IMR-90 (cell line): ENCODE results near the gene LPCAT2. TPM values are rescaled to one million over a fixed set of nuclear protein-coding genes. Genes with fewer than 3 reads are reported as not detected.

ENCODE experiments used
- ATAC-seq: fragments of 200-7000 bp; cut with Tn5 transposase; 2 replicates; pipeline ENCODE4 v1.9.1; 2020; ENCODE audit warnings: low read depth, mild to moderate bottlenecking, moderate library complexity
- Bru-seq: library from RNA; stranded (reverse); fragments of 400-500 nt; gene quantifications from one replicate; lab custom pipeline; 2021; lab: Mats Ljungman, UMichigan
- BruChase-seq, 2 experiments: library from RNA; stranded (reverse); fragments of 400-500 nt; gene quantifications; one replicate each; lab custom pipeline; 2021; lab: Mats Ljungman, UMichigan
- BruUV-seq: library from RNA; stranded (reverse); fragments of 400-500 nt; replicated peaks from 2 replicates; lab custom pipeline; 2021; lab: Mats Ljungman, UMichigan
- CTCF ChIA-PET: fragments of 300-600 bp; formaldehyde crosslinking; extraction: SDS; loops from one replicate; lab custom pipeline; 2021; ENCODE audit warnings: antibody characterized with exemption; lab: Yijun Ruan, JAX
- POLR2A ChIA-PET: fragments of 300-600 bp; sonication (Branson Sonifier 250); formaldehyde crosslinking; loops from one replicate; lab custom pipeline; 2022; ENCODE audit warnings: antibody characterized with exemption; ENCODE audit not compliant: unreplicated experiment; lab: Charles Lee
- DNase-seq: peaks from one replicate; pipeline ENCODE4 v3.0.0; 2013
- H2AFZ ChIP-seq: replicated peaks from 2 replicates; pipeline ENCODE3; 2013; ENCODE audit warnings: low read length, mild to moderate bottlenecking; ENCODE audit not compliant: poor library complexity
- H2AK5ac ChIP-seq: 2 replicates; pipeline ENCODE4 v1.6.1; 2013; ENCODE audit warnings: low read depth, low read length, inconsistent platforms
- H2AK9ac ChIP-seq: replicated peaks from 2 replicates; pipeline ENCODE3; 2013; ENCODE audit warnings: mild to moderate bottlenecking, low read depth, low read length, moderate library complexity; ENCODE audit not compliant: poor library complexity
- H2BK120ac ChIP-seq: 2 replicates; pipeline ENCODE4 v1.6.1; 2013; ENCODE audit warnings: low read depth, low read length, inconsistent platforms
- H2BK15ac ChIP-seq: 3 replicates; pipeline ENCODE4 v1.6.1; 2013; ENCODE audit warnings: low read depth, low read length, inconsistent platforms
- H2BK20ac ChIP-seq: 2 replicates; pipeline ENCODE4 v1.6.1; 2013; ENCODE audit warnings: low read depth, mild to moderate bottlenecking, inconsistent platforms, low read length, moderate library complexity
- H2BK5ac ChIP-seq: 2 replicates; pipeline ENCODE4 v1.6.1; 2013; ENCODE audit warnings: mild to moderate bottlenecking, low read depth, low read length, inconsistent platforms; ENCODE audit not compliant: poor library complexity, severe bottlenecking
- H3K14ac ChIP-seq: replicated peaks from 2 replicates; pipeline ENCODE4 v1.6.1; 2013; ENCODE audit warnings: low read depth, low read length, inconsistent platforms
- H3K18ac ChIP-seq: 2 replicates; pipeline ENCODE4 v1.6.1; 2013; ENCODE audit warnings: low read depth, low read length, control low read depth
- H3K23ac ChIP-seq: 2 replicates; pipeline ENCODE4 v1.6.1; 2013; ENCODE audit warnings: low read depth, low read length, inconsistent platforms
- H3K27ac ChIP-seq: 2 replicates; pipeline ENCODE4 v1.5.1; 2013; ENCODE audit warnings: mild to moderate bottlenecking, control low read depth, low read length; ENCODE audit not compliant: insufficient read depth
- H3K27me3 ChIP-seq: 2 replicates; pipeline ENCODE4 v1.6.1; 2013; ENCODE audit warnings: low read length; ENCODE audit not compliant: control insufficient read depth, insufficient read depth
- H3K36me3 ChIP-seq: 2 replicates; pipeline ENCODE4 v1.6.1; 2013; ENCODE audit warnings: low read length, mixed read lengths; ENCODE audit not compliant: control insufficient read depth, insufficient read depth
- H3K4ac ChIP-seq: 2 replicates; pipeline ENCODE4 v1.6.1; 2013; ENCODE audit warnings: low read depth, low read length, inconsistent platforms
- H3K4me1 ChIP-seq: 2 replicates; pipeline ENCODE4 v1.6.1; 2013; ENCODE audit warnings: low read length, mixed read lengths; ENCODE audit not compliant: control insufficient read depth, insufficient read depth
- H3K4me2 ChIP-seq: 2 replicates; pipeline ENCODE4 v1.6.1; 2013; ENCODE audit warnings: low read depth, mild to moderate bottlenecking, control low read depth, low read length, moderate library complexity
- H3K4me3 ChIP-seq: 2 replicates; pipeline ENCODE4 v1.5.1; 2013; ENCODE audit warnings: low read depth, mild to moderate bottlenecking, control low read depth, low read length, moderate library complexity; ENCODE audit not compliant: insufficient read depth
- H3K56ac ChIP-seq: 2 replicates; pipeline ENCODE4 v1.6.1; 2013; ENCODE audit warnings: low read length, inconsistent platforms; ENCODE audit not compliant: insufficient read depth; ENCODE audit errors: extremely low read depth
- H3K79me1 ChIP-seq, 2 experiments: 2 replicates each; pipeline ENCODE4 v1.6.1; 2013; ENCODE audit warnings: low read length in 2 of 2, inconsistent platforms in 1 of 2, low read depth in 1 of 2
- H3K9ac ChIP-seq: 2 replicates; pipeline ENCODE4 v1.6.1; 2013; ENCODE audit warnings: low read depth, low read length, control low read depth
- H3K9me1 ChIP-seq: 2 replicates; pipeline ENCODE4 v1.6.1; 2013; ENCODE audit warnings: low read length, inconsistent platforms; ENCODE audit not compliant: insufficient read depth
- H3K9me3 ChIP-seq: 2 replicates; pipeline ENCODE4 v1.6.1; 2013; ENCODE audit warnings: low read length; ENCODE audit not compliant: control insufficient read depth, insufficient read depth
- H4K20me1 ChIP-seq: 2 replicates; pipeline ENCODE4 v1.6.1; 2013; ENCODE audit warnings: low read length, inconsistent platforms; ENCODE audit not compliant: insufficient read depth
- H4K5ac ChIP-seq: 2 replicates; pipeline ENCODE4 v1.6.1; 2013; ENCODE audit warnings: mild to moderate bottlenecking, low read depth, low read length, control low read depth
- H4K8ac ChIP-seq, 2 experiments: 2 replicates each; pipeline ENCODE4 v1.6.1; 2013; ENCODE audit warnings: low read depth in 2 of 2, low read length in 2 of 2, control low read depth in 1 of 2, inconsistent platforms in 1 of 2
- H4K91ac ChIP-seq: 2 replicates; pipeline ENCODE4 v1.6.1; 2013; ENCODE audit warnings: low read depth, low read length, inconsistent platforms; ENCODE audit not compliant: insufficient read depth
- CEBPB ChIP-seq: IDR thresholded peaks from 2 replicates; pipeline ENCODE4 v1.6.1; 2012; ENCODE audit warnings: low read depth, low read length, improper control_type of control experiment
- FOS ChIP-seq: fragments of 150-350 bp; IDR thresholded peaks from 2 replicates; pipeline ENCODE4 v1.6.1; 2016; ENCODE audit warnings: low read depth, low read length
- MAFK ChIP-seq: IDR thresholded peaks from 2 replicates; pipeline ENCODE4 v1.6.1; 2012; ENCODE audit warnings: low read depth, low read length, improper control_type of control experiment
- MAZ ChIP-seq: IDR thresholded peaks from 2 replicates; pipeline ENCODE4 v1.6.1; 2012; ENCODE audit warnings: low read depth, mild to moderate bottlenecking, low read length, improper control_type of control experiment, moderate library complexity, borderline replicate concordance
- MXI1 ChIP-seq: IDR thresholded peaks from 2 replicates; pipeline ENCODE4 v1.6.1; 2012; ENCODE audit warnings: low read depth, mild to moderate bottlenecking, low read length, moderate library complexity, borderline replicate concordance
- POLR2A ChIP-seq: IDR thresholded peaks from 2 replicates; pipeline ENCODE4 v1.6.1; 2012; ENCODE audit warnings: mild to moderate bottlenecking, low read depth, low read length
- WGBS, 2 experiments: methylation state at CpG; one replicate each; pipeline versions ENCODE4 v1.1.5 to v1.1.7; 2013; ENCODE audit warnings: missing lambda C conversion rate in 2 of 2; ENCODE audit not compliant: insufficient read length in 1 of 2; ENCODE audit errors: extremely low coverage in 2 of 2; 5-methylcytosine and 5-hydroxymethylcytosine counted together
- dilution Hi-C: fragments of 300-500 bp; cut with HindIII; formaldehyde crosslinking; loops from one replicate; pipeline ENCODE4 v1.14.3; 2018; ENCODE audit warnings: low sequenced_read_pairs; ENCODE audit not compliant: unreplicated experiment
- in situ Hi-C: fragments of 300-500 bp; cut with MboI; formaldehyde crosslinking; loops from 3 replicates; pipeline ENCODE4 v1.14.3; 2019; ENCODE audit warnings: low sequenced_read_pairs, inconsistent platforms, mixed read lengths
- intact Hi-C: fragments of 100-400 bp; cut with micrococcal nuclease; formaldehyde crosslinking; loops from 2 replicates; pipeline ENCODE4 v1.10.0; 2022
- long read RNA-seq: library from polyadenylated mRNA; unstranded; transcript quantifications from one replicate; pipeline ENCODE4 v2.0.0, GENCODE V29; 2021; ENCODE audit not compliant: unreplicated experiment
- polyA plus RNA-seq, 3 experiments: library from polyadenylated mRNA; depleted of rRNA; stranded (reverse); fragments of >200 nt; gene quantifications; 2 replicates each; pipeline ENCODE4 v1.2.3, GENCODE V29; 2012; ENCODE audit warnings: low replicate concordance in 1 of 3
- total RNA-seq: library from RNA; depleted of rRNA; stranded (reverse); fragments of >200 nt; gene quantifications from 2 replicates; pipeline ENCODE4 v1.2.3, GENCODE V29; 2012; rRNA removed
- TF ChIP-seq, protein P1 (sequence below): fragments of 150-350 bp; IDR thresholded peaks from 2 replicates; pipeline ENCODE4 v1.6.1; 2017; ENCODE audit warnings: mild to moderate bottlenecking, antibody characterized with exemption, low read length, low read depth
- TF ChIP-seq, protein P2 (sequence below): conservative IDR thresholded peaks from 2 replicates; pipeline ENCODE4 v1.5.1; 2012; ENCODE audit warnings: mild to moderate bottlenecking, low read depth, low read length, improper control_type of control experiment

The LPCAT2 gene, protein sequence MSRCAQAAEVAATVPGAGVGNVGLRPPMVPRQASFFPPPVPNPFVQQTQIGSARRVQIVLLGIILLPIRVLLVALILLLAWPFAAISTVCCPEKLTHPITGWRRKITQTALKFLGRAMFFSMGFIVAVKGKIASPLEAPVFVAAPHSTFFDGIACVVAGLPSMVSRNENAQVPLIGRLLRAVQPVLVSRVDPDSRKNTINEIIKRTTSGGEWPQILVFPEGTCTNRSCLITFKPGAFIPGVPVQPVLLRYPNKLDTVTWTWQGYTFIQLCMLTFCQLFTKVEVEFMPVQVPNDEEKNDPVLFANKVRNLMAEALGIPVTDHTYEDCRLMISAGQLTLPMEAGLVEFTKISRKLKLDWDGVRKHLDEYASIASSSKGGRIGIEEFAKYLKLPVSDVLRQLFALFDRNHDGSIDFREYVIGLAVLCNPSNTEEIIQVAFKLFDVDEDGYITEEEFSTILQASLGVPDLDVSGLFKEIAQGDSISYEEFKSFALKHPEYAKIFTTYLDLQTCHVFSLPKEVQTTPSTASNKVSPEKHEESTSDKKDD
- total RNA-seq: 8.6 and 15.6 TPM in 2 replicates
- 6.0 and 8.7 TPM in 2 replicates for polyA plus RNA-seq (2012; rRNA removed)
- polyA plus RNA-seq (2012; cell fraction: cytosol; rRNA removed): 3.1 and 7.7 TPM in 2 replicates
- polyA plus RNA-seq (2012; cell fraction: nucleus; rRNA removed; ENCODE audit: low replicate concordance): 16.6 and 16.7 TPM in 2 replicates
- percentile 61 among the genes with signal in this experiment for Bru-seq, nascent RNA
- percentile 58 among the genes with signal in this experiment for BruChase-seq, experiment 1, labeled RNA remaining after a 6-hour chase
- percentile 62 among the genes with signal in this experiment for BruChase-seq, experiment 2, labeled RNA remaining after a 2-hour chase
- long read RNA-seq, full-length matches to known transcripts: 8 of 19 reads
- long read RNA-seq, partial matches to known transcripts: 3 of 19 reads
- long read RNA-seq, other reads (novel, unspliced or antisense): 8 of 19 reads

DNA sequence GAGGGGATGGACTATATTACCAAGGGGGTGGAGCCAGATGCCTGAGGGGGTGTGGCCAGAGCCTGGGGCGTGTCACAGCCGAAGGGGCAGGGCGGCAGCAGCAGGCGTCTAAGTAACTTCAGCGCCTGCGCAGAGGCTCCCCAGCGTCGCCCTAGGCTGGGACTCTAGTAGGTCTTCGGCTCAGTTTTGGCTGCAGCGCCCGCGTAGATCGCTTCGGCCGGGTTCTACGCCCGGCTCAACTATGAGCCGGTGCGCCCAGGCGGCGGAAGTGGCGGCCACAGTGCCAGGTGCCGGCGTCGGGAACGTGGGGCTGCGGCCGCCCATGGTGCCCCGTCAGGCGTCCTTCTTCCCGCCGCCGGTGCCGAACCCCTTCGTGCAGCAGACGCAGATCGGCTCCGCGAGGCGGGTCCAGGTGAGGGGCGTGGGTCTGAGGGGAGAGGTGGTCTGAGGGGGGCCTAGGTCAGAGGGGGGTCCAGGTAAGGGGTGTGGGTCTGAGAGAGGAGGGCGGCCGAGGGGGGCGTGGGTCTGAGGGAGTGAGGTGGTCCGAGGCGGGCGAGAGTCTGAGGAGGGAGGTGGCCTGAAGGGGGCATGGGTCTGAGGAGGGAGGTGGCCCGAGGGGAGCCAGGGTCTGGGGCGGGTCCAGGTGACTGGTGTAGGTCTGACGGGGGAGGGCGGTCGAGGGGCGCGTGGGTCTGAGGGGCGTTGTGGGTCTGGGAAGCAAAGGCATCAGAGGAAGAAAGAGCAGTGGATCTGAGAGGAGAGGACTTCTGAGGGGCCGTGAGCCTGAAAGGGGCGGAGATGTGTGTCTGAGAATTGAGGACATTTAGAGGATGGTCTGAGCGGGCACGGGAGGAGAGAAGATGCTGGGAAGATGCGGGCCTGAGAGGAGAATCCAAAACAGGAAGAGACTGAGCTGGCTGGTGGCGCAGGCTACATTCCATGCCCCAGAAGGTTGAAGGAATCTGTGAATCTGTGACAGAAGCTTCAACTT is at the start of gene LPCAT2:
Gene LPCAT2 (plus strand): TSS at position 132 of the 991 bp plus-strand sequence. CDS start 110 bp downstream, at position 242.
- H3K4me3 ChIP-seq: peak within 1 kb of the TSS; percentile 58
- no peak within 1 kb of the TSS for H3K56ac ChIP-seq
- peak within 1 kb of the TSS; percentile 26 to 38; a peak in 2 of 4 replicates for H4K8ac ChIP-seq
- H3K9me3 ChIP-seq: no peaks in the 10 kb centered on the region
- peak within 1 kb of the TSS; percentile 80 for H2AK9ac ChIP-seq
- H2BK20ac ChIP-seq: no peak within 1 kb of the TSS
- H3K18ac ChIP-seq: no peak within 1 kb of the TSS; the same call in 1 of the 2 replicates
- H3K9ac ChIP-seq: peak within 1 kb of the TSS; percentile 68
- no peak within 1 kb of the TSS for H4K5ac ChIP-seq
- WGBS, 2 experiments: 7% methylated on average over 40 of the region's 61 CpGs; no CpG with 5 or more reads in 1 of the 2 experiments
- dilution Hi-C loops (no loop called here), in situ Hi-C loops (no loop called here), intact Hi-C loops (no loop called here)
- H2AK5ac ChIP-seq: 0 out of 2 replicates have a peak within 1 kb of the TSS, but pooled peaks have one; percentile 3
- H4K20me1 ChIP-seq: no peaks in the 10 kb centered on the region
- ChIA-PET POLR2A (interaction anchor here (0.6 kb wide), 1 partner anchor 67 kb away, joined by 4 read pairs; no protein-coding TSS in a partner anchor), CTCF (interaction anchor here (1.0 to 1.7 kb wide), 2 partner anchors 7 to 9 kb away, joined by 3 to 7 read pairs; no protein-coding TSS in a partner anchor)
- no peaks in the 10 kb centered on the region for H3K4me1 ChIP-seq
- 0 out of 2 replicates have a peak within 1 kb of the TSS, but pooled peaks have one; percentile 29 for H2BK120ac ChIP-seq
- TF ChIP-seq, protein P1, sequence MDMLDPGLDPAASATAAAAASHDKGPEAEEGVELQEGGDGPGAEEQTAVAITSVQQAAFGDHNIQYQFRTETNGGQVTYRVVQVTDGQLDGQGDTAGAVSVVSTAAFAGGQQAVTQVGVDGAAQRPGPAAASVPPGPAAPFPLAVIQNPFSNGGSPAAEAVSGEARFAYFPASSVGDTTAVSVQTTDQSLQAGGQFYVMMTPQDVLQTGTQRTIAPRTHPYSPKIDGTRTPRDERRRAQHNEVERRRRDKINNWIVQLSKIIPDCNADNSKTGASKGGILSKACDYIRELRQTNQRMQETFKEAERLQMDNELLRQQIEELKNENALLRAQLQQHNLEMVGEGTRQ: no peak
- TF ChIP-seq MXI1: 0 out of 2 replicates have a peak, but pooled peaks have one; percentile 7
- no peak for TF ChIP-seq MAZ
- TF ChIP-seq, protein P2, sequence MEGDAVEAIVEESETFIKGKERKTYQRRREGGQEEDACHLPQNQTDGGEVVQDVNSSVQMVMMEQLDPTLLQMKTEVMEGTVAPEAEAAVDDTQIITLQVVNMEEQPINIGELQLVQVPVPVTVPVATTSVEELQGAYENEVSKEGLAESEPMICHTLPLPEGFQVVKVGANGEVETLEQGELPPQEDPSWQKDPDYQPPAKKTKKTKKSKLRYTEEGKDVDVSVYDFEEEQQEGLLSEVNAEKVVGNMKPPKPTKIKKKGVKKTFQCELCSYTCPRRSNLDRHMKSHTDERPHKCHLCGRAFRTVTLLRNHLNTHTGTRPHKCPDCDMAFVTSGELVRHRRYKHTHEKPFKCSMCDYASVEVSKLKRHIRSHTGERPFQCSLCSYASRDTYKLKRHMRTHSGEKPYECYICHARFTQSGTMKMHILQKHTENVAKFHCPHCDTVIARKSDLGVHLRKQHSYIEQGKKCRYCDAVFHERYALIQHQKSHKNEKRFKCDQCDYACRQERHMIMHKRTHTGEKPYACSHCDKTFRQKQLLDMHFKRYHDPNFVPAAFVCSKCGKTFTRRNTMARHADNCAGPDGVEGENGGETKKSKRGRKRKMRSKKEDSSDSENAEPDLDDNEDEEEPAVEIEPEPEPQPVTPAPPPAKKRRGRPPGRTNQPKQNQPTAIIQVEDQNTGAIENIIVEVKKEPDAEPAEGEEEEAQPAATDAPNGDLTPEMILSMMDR: no peak
- no peak for TF ChIP-seq FOS
- no peak for TF ChIP-seq MAFK
- TF ChIP-seq CEBPB: no peak
- peak; percentile 74 for TF ChIP-seq POLR2A
- H3K27ac ChIP-seq: peak within 1 kb of the TSS; percentile 8
- H3K4me2 ChIP-seq: peak within 1 kb of the TSS; percentile 93
- no peaks in the 10 kb centered on the region for H3K27me3 ChIP-seq
- no peak within 1 kb of the TSS for H2BK5ac ChIP-seq
- H3K14ac ChIP-seq: peak within 1 kb of the TSS; percentile 49; the same call in 1 of the 2 replicates
- H3K36me3 ChIP-seq: peaks cover 34% of the 10 kb centered on the region
- BruUV-seq: no TSS peak
- ATAC-seq (peak; percentile 99), DNase-seq (peak; percentile 84)
- peaks cover 8 to 29% of the 10 kb centered on the region in 2 experiments; a peak in 2 of 4 replicates for H3K79me1 ChIP-seq
- H2BK15ac ChIP-seq: no peak within 1 kb of the TSS
- peak within 1 kb of the TSS; percentile 71 for H3K23ac ChIP-seq
- peak within 1 kb of the TSS; percentile 55 for H3K4ac ChIP-seq
- 0 out of 2 replicates have a peak, but pooled peaks cover 3% of the 10 kb centered on the region for H3K9me1 ChIP-seq
- H4K91ac ChIP-seq: no peak within 1 kb of the TSS
- peak within 1 kb of the TSS; percentile 96 for H2AFZ ChIP-seq
